H1 (cell line): Measurements from ENCODE around the gene GOLGA6L9. TPM values are rescaled to one million over a fixed set of nuclear protein-coding genes. Genes with fewer than 3 reads are reported as not detected.
"Not testable (repeated sequence)": the region's sequence is repeated elsewhere in the genome, so short reads cannot be mapped to it uniquely, and the experiment has no call there.

Experiments
- CTCF ChIA-PET: fragments of 300-600 bp; sonication (Branson Sonifier 250); formaldehyde crosslinking; loops from one replicate; lab custom pipeline; 2021; ENCODE audit not compliant: partially characterized antibody; lab: Charles Lee
- POLR2A ChIA-PET: fragments of 300-600 bp; sonication (Branson Sonifier 250); formaldehyde crosslinking; loops from one replicate; lab custom pipeline; 2021; ENCODE audit warnings: inconsistent platforms; ENCODE audit not compliant: partially characterized antibody; lab: Charles Lee
- DNase-seq, 2 experiments: peaks; one replicate each; pipeline versions ENCODE4 v3.0.0 to v3.0.0-alpha.2; 2010 to 2022; ENCODE audit warnings: low spot score in 2 of 2, low read depth in 1 of 2, mixed read lengths in 1 of 2
- FAIRE-seq: peaks from 2 replicates; lab custom pipeline; 2011; peaks lifted over from hg19 to GRCh38; lab: Jason Lieb, UNC
- H2AFZ ChIP-seq: 2 replicates; pipeline ENCODE4 v1.8.1; 2012; ENCODE audit warnings: low read length, inconsistent platforms
- H2AK5ac ChIP-seq: 2 replicates; pipeline ENCODE4 v1.6.1; 2013; ENCODE audit warnings: low read depth, low read length
- H2BK120ac ChIP-seq: replicated peaks from 2 replicates; pipeline ENCODE3; 2013; ENCODE audit warnings: low read depth, low read length, inconsistent platforms
- H2BK12ac ChIP-seq: 2 replicates; pipeline ENCODE4 v1.6.1; 2013; ENCODE audit warnings: low read depth, low read length
- H2BK15ac ChIP-seq: 2 replicates; pipeline ENCODE4 v1.6.1; 2013; ENCODE audit warnings: low read length
- H2BK20ac ChIP-seq: 2 replicates; pipeline ENCODE4 v1.6.1; 2013; ENCODE audit warnings: low read length
- H2BK5ac ChIP-seq: 2 replicates; pipeline ENCODE4 v1.6.1; 2013; ENCODE audit warnings: low read depth, low read length
- H3K14ac ChIP-seq: 2 replicates; pipeline ENCODE4 v1.6.1; 2013; ENCODE audit warnings: inconsistent platforms; ENCODE audit not compliant: insufficient read length
- H3K18ac ChIP-seq: 2 replicates; pipeline ENCODE4 v1.6.1; 2013; ENCODE audit warnings: low read length; ENCODE audit errors: extremely low read depth
- H3K23ac ChIP-seq: 2 replicates; pipeline ENCODE4 v1.6.1; 2013; ENCODE audit warnings: inconsistent platforms; ENCODE audit not compliant: insufficient read length
- H3K23me2 ChIP-seq: 2 replicates; pipeline ENCODE4 v1.6.1; 2013; ENCODE audit warnings: low read depth, low read length
- H3K27ac ChIP-seq: 2 replicates; pipeline ENCODE4 v1.6.1; 2011; ENCODE audit warnings: low read depth, low read length, inconsistent platforms
- H3K27me3 ChIP-seq, 4 experiments: replicated peaks in 1 of 4; 1 replicate in 1 of 4; 2 replicates in 3 of 4; pipeline versions ENCODE4 v1.6.1 to v1.8.1; 2011 to 2013; ENCODE audit warnings: low read length in 3 of 4, mild to moderate bottlenecking in 3 of 4, inconsistent platforms in 2 of 4, mixed read lengths in 2 of 4, moderate library complexity in 1 of 4; ENCODE audit not compliant: control insufficient read depth in 3 of 4, insufficient read depth in 3 of 4; ENCODE audit errors: extremely low read depth in 1 of 4
- H3K36me3 ChIP-seq, 4 experiments: 2 replicates each; pipeline versions ENCODE4 v1.6.1 to v1.8.1; 2011 to 2013; ENCODE audit warnings: mild to moderate bottlenecking in 4 of 4, low read length in 3 of 4, moderate library complexity in 2 of 4, control low read depth in 1 of 4, inconsistent platforms in 1 of 4; ENCODE audit not compliant: insufficient read depth in 4 of 4, control insufficient read depth in 2 of 4
- H3K4ac ChIP-seq: replicated peaks from 2 replicates; pipeline ENCODE3; 2013; ENCODE audit warnings: low read length, low read depth, mixed read lengths, inconsistent platforms; ENCODE audit not compliant: insufficient read length
- H3K4me1 ChIP-seq, 4 experiments: replicated peaks in 1 of 4; 1 replicate in 1 of 4; 2 replicates in 3 of 4; pipeline versions ENCODE4 v1.6.1 to v1.8.1; 2011 to 2013; ENCODE audit warnings: low read length in 3 of 4, inconsistent platforms in 2 of 4, mixed read lengths in 1 of 4; ENCODE audit not compliant: insufficient read depth in 4 of 4, control insufficient read depth in 3 of 4
- H3K4me2 ChIP-seq, 2 experiments: 2 replicates each; pipeline versions ENCODE4 v1.6.1 to v1.8.1; 2011 to 2013; ENCODE audit warnings: low read depth in 2 of 2, low read length in 2 of 2, control low read depth in 1 of 2, inconsistent platforms in 1 of 2, mild to moderate bottlenecking in 1 of 2; ENCODE audit not compliant: insufficient read depth in 1 of 2
- H3K4me3 ChIP-seq, 4 experiments: fragments of 200-600, 300-600 bp in 1 of 4; sonication (generic), shearing (Covaris generic), sonication (Bioruptor Twin) in 1 of 4; 2 replicates each; pipeline versions ENCODE4 v1.5.1 to v1.8.1; 2011 to 2016; ENCODE audit warnings: low read length in 4 of 4, low read depth in 3 of 4, control low read depth in 2 of 4, inconsistent platforms in 2 of 4, mild to moderate bottlenecking in 2 of 4, mixed read lengths in 1 of 4, moderate library complexity in 1 of 4; ENCODE audit not compliant: insufficient read depth in 2 of 4; ENCODE audit errors: extremely low read depth in 1 of 4
- H3K56ac ChIP-seq: replicated peaks from 2 replicates; pipeline ENCODE3; 2013; ENCODE audit warnings: low read depth, mild to moderate bottlenecking, mixed read lengths, low read length, inconsistent platforms; ENCODE audit not compliant: insufficient read length
- H3K79me1 ChIP-seq: 2 replicates; pipeline ENCODE4 v1.6.1; 2013; ENCODE audit warnings: low read depth, low read length, control low read depth
- H3K79me2 ChIP-seq, 2 experiments: 2 replicates each; pipeline versions ENCODE4 v1.6.1 to v1.8.1; 2012 to 2013; ENCODE audit warnings: low read length in 2 of 2, mild to moderate bottlenecking in 2 of 2, inconsistent platforms in 1 of 2; ENCODE audit not compliant: insufficient read depth in 2 of 2, control insufficient read depth in 1 of 2
- H3K9ac ChIP-seq, 4 experiments: replicated peaks in 1 of 4; 1 replicate in 1 of 4; 2 replicates in 3 of 4; pipeline versions ENCODE4 v1.6.1 to v1.8.1; 2011 to 2013; ENCODE audit warnings: low read depth in 3 of 4, low read length in 3 of 4, control low read depth in 2 of 4, mild to moderate bottlenecking in 2 of 4, moderate library complexity in 2 of 4, inconsistent platforms in 1 of 4; ENCODE audit errors: extremely low read depth in 1 of 4
- H3K9me3 ChIP-seq, 2 experiments: 2 replicates each; pipeline versions ENCODE4 v1.6.1 to v1.8.1; 2012 to 2013; ENCODE audit warnings: mild to moderate bottlenecking in 2 of 2, moderate library complexity in 2 of 2, control low read depth in 1 of 2, inconsistent platforms in 1 of 2, low read depth in 1 of 2, low read length in 1 of 2, mixed read lengths in 1 of 2; ENCODE audit not compliant: insufficient read depth in 2 of 2
- H4K20me1 ChIP-seq, 2 experiments: replicated peaks in 1 of 2; 2 replicates each; pipeline versions ENCODE3 to v1.8.1; 2011 to 2013; ENCODE audit warnings: inconsistent platforms in 2 of 2, low read length in 2 of 2, mild to moderate bottlenecking in 1 of 2; ENCODE audit not compliant: insufficient read depth in 2 of 2, control insufficient read depth in 1 of 2
- H4K5ac ChIP-seq: 2 replicates; pipeline ENCODE4 v1.6.1; 2013; ENCODE audit warnings: low read length, low read depth, mixed read lengths, inconsistent platforms; ENCODE audit not compliant: insufficient read length
- H4K8ac ChIP-seq: 2 replicates; pipeline ENCODE4 v1.8.0; 2013; ENCODE audit warnings: mild to moderate bottlenecking, moderate library complexity, low read length, inconsistent platforms; ENCODE audit not compliant: insufficient read depth; ENCODE audit errors: extremely low read depth
- H4K91ac ChIP-seq: replicated peaks from 2 replicates; pipeline ENCODE3; 2013; ENCODE audit warnings: low read length, mixed read lengths, inconsistent platforms; ENCODE audit not compliant: insufficient read length
- WGBS, 2 experiments: shearing (Covaris generic) in 1 of 2; methylation state at CpG; one replicate each; pipeline versions ENCODE4 v1.1.6 to v1.1.7; 2013 to 2015; ENCODE audit warnings: low lambda C conversion rate in 2 of 2, mixed read lengths in 2 of 2, inconsistent platforms in 1 of 2, low coverage in 1 of 2, missing lambda C conversion rate in 1 of 2; ENCODE audit not compliant: insufficient replicate concordance in 2 of 2, insufficient coverage in 1 of 2, insufficient read length in 1 of 2; ENCODE audit errors: extremely low coverage in 1 of 2, missing lambda C conversion rate in 1 of 2; 5-methylcytosine and 5-hydroxymethylcytosine counted together
- polyA plus RNA-seq, 7 experiments: library from polyadenylated mRNA; depleted of rRNA in 3 of 7; stranded (reverse) in 5 of 7; unstranded in 2 of 7; fragments of >200 nt in 5 of 7; fragments of 200-250 nt in 2 of 7; gene quantifications; 1 replicate in 5 of 7; 2 replicates in 1 of 7; 4 replicates in 1 of 7; pipeline versions ENCODE4 v1.2.1 to v1.2.3, GENCODE V29; 2011 to 2013; ENCODE audit warnings: missing spikeins in 2 of 7, mixed read lengths in 2 of 7
- total RNA-seq: library from RNA; stranded (reverse); fragmentation: NEBNext Ultra II Directional; extraction: Animal tissue kit (Norgen Biotek cat#: 25700); gene quantifications from 2 replicates; pipeline ENCODE4 v1.2.1, GENCODE V29; 2021

GOLGA6L9 gene
- total and polyA plus RNA-seq, 2 of the 8 experiments (the other 6 are each of a cell fraction or from before 2014, with no cell fraction given): 3.1 to 5.5 TPM

GRCh38 chr15:82474596-82475325 lies 45.1 kb downstream of the GOLGA6L9 start:
- H3K14ac ChIP-seq, H3K36me3 ChIP-seq, H4K91ac ChIP-seq, CTCF ChIA-PET, H3K23me2 ChIP-seq, FAIRE-seq, H2AFZ ChIP-seq, H3K79me1 ChIP-seq, H3K23ac ChIP-seq, H4K20me1 ChIP-seq, H4K5ac ChIP-seq, POLR2A ChIA-PET, H3K4me1 ChIP-seq, DNase-seq, H2AK5ac ChIP-seq, H4K8ac ChIP-seq, H3K27ac ChIP-seq, H2BK12ac ChIP-seq, H2BK120ac ChIP-seq, H3K4ac ChIP-seq, H2BK20ac ChIP-seq, H3K79me2 ChIP-seq, H3K18ac ChIP-seq, H2BK5ac ChIP-seq, H2BK15ac ChIP-seq, H3K9me3 ChIP-seq, H3K9ac ChIP-seq, H3K27me3 ChIP-seq, H3K4me3 ChIP-seq, H3K56ac ChIP-seq, H3K4me2 ChIP-seq: not testable (repeated sequence)
- 88% methylated on average over 6 of the region's 22 CpGs; no CpG with 5 or more reads in 1 of the 2 experiments for WGBS, 2 experiments
